GM10266 (cell line): ENCODE results near the gene TLE7.
A peak's percentile ranks its signal among the peaks of the same experiment; 100 is the strongest.

Source experiments
- DNase-seq: peaks from one replicate; pipeline ENCODE4 v3.0.0; 2012; ENCODE audit errors: extremely low spot score
- CTCF ChIP-seq: IDR thresholded peaks from 2 replicates; pipeline ENCODE4 v1.5.1; 2012; ENCODE audit warnings: mild to moderate bottlenecking, low read depth; ENCODE audit not compliant: control insufficient read depth, insufficient read depth; ENCODE audit errors: missing control alignments

TLE7 gene

GRCh38 chr16:71442051-71442440 lies at the start of gene TLE7:
Gene TLE7 (minus strand): TSS chr16:71442054. CDS start chr16:71433324, 8,730 bp downstream.
- DNase-seq, result no peak
- no peak for TF ChIP-seq CTCF

- no peak for DNase-seq
- TF ChIP-seq CTCF, result no peak
These were observed 49.2 kb upstream of the TLE7 start for GRCh38 chr16:71491054-71491453.

GRCh38 chr16:71490361-71490760 lies 48.5 kb upstream of the TLE7 start:
- TF ChIP-seq CTCF, result no peak
- no peak for DNase-seq

- no peak for DNase-seq
- no peak for TF ChIP-seq CTCF
These were observed 47.3 kb upstream of the TLE7 start, which contains the start of gene ZNF19 for GRCh38 chr16:71489122-71489521. Gene ZNF19 (minus strand): TSS chr16:71489324. CDS start chr16:71482114, 7,210 bp downstream.

- no peak for TF ChIP-seq CTCF
- DNase-seq, result peak; percentile 75
These were observed 42.4 kb upstream of the TLE7 start for GRCh38 chr16:71484006-71484893.

GRCh38 chr16:71482569-71482968 lies 40.7 kb upstream of the TLE7 start:
- TF ChIP-seq CTCF, result no peak
- no peak for DNase-seq

GRCh38 chr16:71480956-71481355 lies 39.1 kb upstream of the TLE7 start:
- no peak for TF ChIP-seq CTCF
- DNase-seq, result no peak
